ENCODE data around the gene MTA3.

DNA sequence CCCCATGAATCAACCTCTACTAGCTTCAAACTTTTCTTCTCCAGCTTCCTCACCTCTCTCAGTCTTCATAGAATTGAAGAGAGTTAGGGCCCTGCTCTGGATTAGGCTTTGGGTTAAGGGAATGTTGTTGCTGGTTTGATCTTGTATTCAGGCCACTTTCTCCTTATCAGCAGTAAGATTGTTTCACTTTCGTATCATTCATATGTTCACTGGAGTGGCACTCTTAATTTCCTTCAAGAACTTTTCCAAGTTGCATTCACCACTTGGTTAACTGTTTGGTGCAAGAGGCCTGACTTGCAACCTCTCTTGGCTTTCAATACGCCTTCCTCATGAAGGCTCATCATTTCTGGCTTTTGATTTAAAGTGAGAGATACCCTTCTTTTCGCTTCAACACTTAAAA is 172.7 kb downstream of the MTA3 start:
- TF ChIP-seq POLR2A (IDR thresholded peaks at IDR 0.05; ENCODE audit: low read depth, low read length): no peak
- TF ChIP-seq CTCF (IDR thresholded peaks at IDR 0.05; ENCODE audit: extremely low read depth in 1 of 2, insufficient read depth in 1 of 2, low read depth in 1 of 2, low read length in 2 of 2): no peak

All from endothelial cell of umbilical vein (primary cell).